Retinal pigment epithelial cell (primary cell): Measurements from ENCODE around the gene SFMBT2.

ENCODE experiments used
- DNase-seq: peaks from one replicate; pipeline ENCODE4 v3.0.0-alpha.2; 2010; ENCODE audit warnings: low read depth
- H3K4me3 ChIP-seq: 2 replicates; pipeline ENCODE4 v1.5.1; 2011; ENCODE audit warnings: mild to moderate bottlenecking, low read length, control low read depth, moderate library complexity
- TF ChIP-seq, protein P1 (sequence below): conservative IDR thresholded peaks from 2 replicates; pipeline ENCODE4 v1.5.1; 2011; ENCODE audit warnings: low read depth, low read length, control low read depth, inconsistent platforms

SFMBT2 gene

GRCh38 chr10:7308826-7309225 is 102.0 kb downstream of the SFMBT2 start:
- TF ChIP-seq, protein P1, sequence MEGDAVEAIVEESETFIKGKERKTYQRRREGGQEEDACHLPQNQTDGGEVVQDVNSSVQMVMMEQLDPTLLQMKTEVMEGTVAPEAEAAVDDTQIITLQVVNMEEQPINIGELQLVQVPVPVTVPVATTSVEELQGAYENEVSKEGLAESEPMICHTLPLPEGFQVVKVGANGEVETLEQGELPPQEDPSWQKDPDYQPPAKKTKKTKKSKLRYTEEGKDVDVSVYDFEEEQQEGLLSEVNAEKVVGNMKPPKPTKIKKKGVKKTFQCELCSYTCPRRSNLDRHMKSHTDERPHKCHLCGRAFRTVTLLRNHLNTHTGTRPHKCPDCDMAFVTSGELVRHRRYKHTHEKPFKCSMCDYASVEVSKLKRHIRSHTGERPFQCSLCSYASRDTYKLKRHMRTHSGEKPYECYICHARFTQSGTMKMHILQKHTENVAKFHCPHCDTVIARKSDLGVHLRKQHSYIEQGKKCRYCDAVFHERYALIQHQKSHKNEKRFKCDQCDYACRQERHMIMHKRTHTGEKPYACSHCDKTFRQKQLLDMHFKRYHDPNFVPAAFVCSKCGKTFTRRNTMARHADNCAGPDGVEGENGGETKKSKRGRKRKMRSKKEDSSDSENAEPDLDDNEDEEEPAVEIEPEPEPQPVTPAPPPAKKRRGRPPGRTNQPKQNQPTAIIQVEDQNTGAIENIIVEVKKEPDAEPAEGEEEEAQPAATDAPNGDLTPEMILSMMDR, result no peak
- DNase-seq, result no peak
- no peak overlapping the region for H3K4me3 ChIP-seq

DNA sequence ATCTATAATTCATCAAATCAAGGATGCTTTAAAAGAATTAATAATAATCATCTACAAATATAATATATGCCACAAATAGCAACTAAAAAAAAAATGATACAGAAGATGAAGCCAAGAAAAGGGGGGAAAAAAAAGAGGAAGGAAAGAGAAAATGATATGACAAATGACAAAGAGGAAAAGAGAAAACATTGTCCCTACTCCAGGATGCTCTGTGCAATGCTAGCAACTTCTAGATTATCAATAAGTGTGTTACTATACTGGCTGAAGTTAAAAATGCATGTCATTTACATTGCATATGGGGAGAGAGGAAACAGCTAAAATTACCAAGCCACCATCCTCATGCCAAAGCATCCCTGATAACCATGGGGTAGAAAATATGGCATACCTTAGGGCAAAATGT is 104.2 kb downstream of the SFMBT2 start:
- H3K4me3 ChIP-seq, result no peak overlapping the region
- TF ChIP-seq, protein P1, result no peak
- no peak for DNase-seq

DNA sequence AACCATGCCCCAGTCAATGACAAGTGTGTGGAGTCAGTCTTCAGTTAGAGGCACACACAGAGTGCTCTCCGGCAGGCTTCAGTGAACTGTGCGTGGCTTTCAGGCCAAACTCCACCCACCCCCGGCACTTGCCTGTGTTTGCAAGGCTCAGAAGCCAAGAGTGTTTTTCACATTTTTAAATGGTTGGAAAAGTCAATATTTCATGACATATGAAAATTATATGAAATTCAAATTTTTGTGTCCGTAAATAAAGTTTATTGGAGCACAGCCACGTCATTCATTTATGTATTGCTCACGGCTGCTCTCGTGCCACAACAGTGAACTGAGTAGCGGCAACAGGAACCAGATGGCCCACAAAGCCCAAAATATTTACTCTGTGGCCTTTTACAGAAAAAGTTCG is 104.7 kb downstream of the SFMBT2 start:
- TF ChIP-seq, protein P1, result no peak
- no peak overlapping the region for H3K4me3 ChIP-seq
- no peak for DNase-seq

DNA sequence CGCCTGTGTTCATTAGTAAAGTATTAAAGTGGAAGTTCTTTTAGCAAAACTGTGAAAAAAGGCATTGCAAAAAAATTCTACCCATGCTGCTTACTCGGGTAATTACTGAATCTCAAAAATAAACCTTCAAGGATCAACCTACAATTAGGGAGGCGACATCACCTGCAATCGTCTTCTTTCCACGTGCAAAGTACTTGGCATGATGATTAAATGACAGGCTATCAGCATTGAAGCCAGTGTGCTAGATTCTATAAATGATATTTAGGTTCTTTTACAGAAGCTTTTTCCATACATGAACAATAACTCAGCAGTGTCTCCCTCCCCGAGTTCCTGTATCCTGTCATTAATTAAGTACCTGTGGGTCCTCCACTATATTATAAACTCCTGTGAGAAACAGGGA is 105.8 kb downstream of the SFMBT2 start:
- TF ChIP-seq, protein P1, result no peak
- H3K4me3 ChIP-seq, result no peak overlapping the region
- no peak for DNase-seq

- no peak overlapping the region for H3K4me3 ChIP-seq
- no peak for DNase-seq
- TF ChIP-seq, protein P1, result no peak
Measured at GRCh38 chr10:7304110-7304509, 106.7 kb downstream of the SFMBT2 start.

GRCh38 chr10:7302930-7303557 is 107.8 kb downstream of the SFMBT2 start:
- DNase-seq, result no peak
- no peak overlapping the region for H3K4me3 ChIP-seq
- TF ChIP-seq, protein P1, result no peak

- no peak overlapping the region for H3K4me3 ChIP-seq
- no peak for DNase-seq
- TF ChIP-seq, protein P1, result no peak
Measured at GRCh38 chr10:7302392-7302906, 108.4 kb downstream of the SFMBT2 start.
